SK-N-SH (cell line): ENCODE measurements around the gene AOAH. TPM values are rescaled to one million over a fixed set of nuclear protein-coding genes. Genes with fewer than 3 reads are reported as not detected.

ENCODE experiments used
- CHD2 ChIP-seq: fragments of 150-350 bp; IDR thresholded peaks from 2 replicates; pipeline ENCODE4 v1.6.1; 2018; ENCODE audit warnings: low read length; ENCODE audit not compliant: partially characterized antibody
- ELF1 ChIP-seq: IDR thresholded peaks from 2 replicates; pipeline ENCODE4 v1.4.0; 2012
- FOSL2 ChIP-seq: IDR thresholded peaks from 2 replicates; pipeline ENCODE4 v1.4.0; 2012; ENCODE audit warnings: low read depth, mild to moderate bottlenecking, moderate library complexity, borderline replicate concordance
- FOXJ3 ChIP-seq: sonication (generic); formaldehyde crosslinking; IDR thresholded peaks from 2 replicates; pipeline ENCODE4 v1.5.1; 2020; ENCODE audit warnings: mild to moderate bottlenecking, missing genetic modification reagents
- FOXM1 ChIP-seq: IDR thresholded peaks from 2 replicates; pipeline ENCODE4 v1.4.0; 2012; ENCODE audit warnings: low read depth, mild to moderate bottlenecking
- MAX ChIP-seq: IDR thresholded peaks from 2 replicates; pipeline ENCODE4 v1.4.0; 2012; ENCODE audit warnings: low read depth
- NRF1 ChIP-seq: IDR thresholded peaks from 2 replicates; pipeline ENCODE4 v1.6.1; 2012; ENCODE audit warnings: low read depth, mild to moderate bottlenecking, low read length
- POLR2AphosphoS5 ChIP-seq: IDR thresholded peaks from 2 replicates; pipeline ENCODE4 v1.6.1; 2012; ENCODE audit warnings: low read depth, low read length
- RAD21 ChIP-seq: IDR thresholded peaks from 2 replicates; pipeline ENCODE4 v1.6.1; 2012; ENCODE audit warnings: mild to moderate bottlenecking, low read length
- REST ChIP-seq: IDR thresholded peaks from 2 replicates; pipeline ENCODE4 v1.6.1; 2012; ENCODE audit warnings: mild to moderate bottlenecking, low read depth, low read length, moderate library complexity
- RFX5 ChIP-seq: IDR thresholded peaks from 2 replicates; pipeline ENCODE4 v1.6.1; 2012; ENCODE audit warnings: mild to moderate bottlenecking, improper control_type of control experiment, low read length
- SMC3 ChIP-seq: IDR thresholded peaks from 2 replicates; pipeline ENCODE4 v1.6.1; 2012; ENCODE audit warnings: low read depth, low read length, improper control_type of control experiment
- TAF1 ChIP-seq: IDR thresholded peaks from 2 replicates; pipeline ENCODE4 v1.6.1; 2012; ENCODE audit warnings: low read depth, mild to moderate bottlenecking, low read length, moderate library complexity, borderline replicate concordance
- TCF12 ChIP-seq: IDR thresholded peaks from 2 replicates; pipeline ENCODE4 v1.4.0; 2012
- TEAD4 ChIP-seq: IDR thresholded peaks from 2 replicates; pipeline ENCODE4 v1.4.0; 2012; ENCODE audit warnings: mild to moderate bottlenecking, borderline replicate concordance; ENCODE audit not compliant: insufficient read depth
- YY1 ChIP-seq: IDR thresholded peaks from 2 replicates; pipeline ENCODE4 v1.4.0; 2012; ENCODE audit warnings: low read depth, mild to moderate bottlenecking
- ZBTB33 ChIP-seq: IDR thresholded peaks from 2 replicates; pipeline ENCODE4 v1.4.0; 2012; ENCODE audit warnings: low read depth, borderline replicate concordance
- polyA plus RNA-seq, 3 experiments: library from polyadenylated mRNA; depleted of rRNA; stranded (reverse); fragments of >200 nt; gene quantifications; 2 replicates each; pipeline ENCODE4 v1.2.3, GENCODE V29; 2012
- TF ChIP-seq, protein P1 (sequence below): IDR thresholded peaks from 2 replicates; pipeline ENCODE4 v1.4.0; 2012; ENCODE audit warnings: low read depth, borderline replicate concordance
- TF ChIP-seq, protein P2 (sequence below): fragments of 150-350 bp; IDR thresholded peaks from 2 replicates; pipeline ENCODE4 v1.6.1; 2017; ENCODE audit warnings: antibody characterized with exemption, low read length, low read depth, borderline replicate concordance

Gene AOAH
- polyA plus RNA-seq, 1 of the 3 experiments (the other 2 are of a cell fraction): not detected

GRCh38 chr7:36690514-36691187, 33.6 kb downstream of the AOAH start (continued):
- no peak for TF ChIP-seq ZBTB33
- no peak for TF ChIP-seq YY1
- no peak for TF ChIP-seq REST
- TF ChIP-seq RFX5: no peak
- TF ChIP-seq FOSL2: no peak
- TF ChIP-seq, protein P1, sequence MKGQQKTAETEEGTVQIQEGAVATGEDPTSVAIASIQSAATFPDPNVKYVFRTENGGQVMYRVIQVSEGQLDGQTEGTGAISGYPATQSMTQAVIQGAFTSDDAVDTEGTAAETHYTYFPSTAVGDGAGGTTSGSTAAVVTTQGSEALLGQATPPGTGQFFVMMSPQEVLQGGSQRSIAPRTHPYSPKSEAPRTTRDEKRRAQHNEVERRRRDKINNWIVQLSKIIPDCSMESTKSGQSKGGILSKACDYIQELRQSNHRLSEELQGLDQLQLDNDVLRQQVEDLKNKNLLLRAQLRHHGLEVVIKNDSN: no peak
- peak; percentile 47; the same call in 1 of the 2 replicates for TF ChIP-seq TCF12
- peak; percentile 64; the same call in 1 of the 2 replicates for TF ChIP-seq FOXJ3 (CRISPR knock-in tag)
- TF ChIP-seq FOXM1: no peak
- peak; percentile 82 for TF ChIP-seq CHD2
- no peak for TF ChIP-seq MAX
- TF ChIP-seq TAF1: no peak
- no peak; the same call in 1 of the 2 replicates for TF ChIP-seq SMC3
- no peak for TF ChIP-seq ELF1
- TF ChIP-seq, protein P2, sequence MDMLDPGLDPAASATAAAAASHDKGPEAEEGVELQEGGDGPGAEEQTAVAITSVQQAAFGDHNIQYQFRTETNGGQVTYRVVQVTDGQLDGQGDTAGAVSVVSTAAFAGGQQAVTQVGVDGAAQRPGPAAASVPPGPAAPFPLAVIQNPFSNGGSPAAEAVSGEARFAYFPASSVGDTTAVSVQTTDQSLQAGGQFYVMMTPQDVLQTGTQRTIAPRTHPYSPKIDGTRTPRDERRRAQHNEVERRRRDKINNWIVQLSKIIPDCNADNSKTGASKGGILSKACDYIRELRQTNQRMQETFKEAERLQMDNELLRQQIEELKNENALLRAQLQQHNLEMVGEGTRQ: no peak
- no peak for TF ChIP-seq TEAD4
- no peak for TF ChIP-seq NRF1
- TF ChIP-seq POLR2AphosphoS5: no peak
- TF ChIP-seq RAD21: no peak; the same call in 1 of the 2 replicates
